Fibroblast of villous mesenchyme (primary cell): ENCODE measurements around the gene PDE4A. TPM values are rescaled to one million over a fixed set of nuclear protein-coding genes. Genes with fewer than 3 reads are reported as not detected.

ENCODE experiments used
- DNase-seq: peaks from one replicate; pipeline ENCODE4 v3.0.0-alpha.2; 2010; ENCODE audit warnings: low read depth
- H3K4me3 ChIP-seq: 2 replicates; pipeline ENCODE4 v1.5.1; 2011; ENCODE audit warnings: low read depth, mild to moderate bottlenecking, low read length
- CTCF ChIP-seq: IDR thresholded peaks from 2 replicates; pipeline ENCODE4 v1.5.1; 2012; ENCODE audit warnings: low read depth, mild to moderate bottlenecking, low read length; ENCODE audit not compliant: insufficient read depth
- total RNA-seq: library from RNA; depleted of rRNA; stranded (reverse); fragments of >200 nt; gene quantifications from 2 replicates; pipeline ENCODE4 v1.2.3, GENCODE V29; 2012

Gene PDE4A
- total RNA-seq, 1 donor = 3.9 TPM

- H3K4me3 ChIP-seq = no peak overlapping the region
- no peak for TF ChIP-seq CTCF
- no peak for DNase-seq
Observed at GRCh38 chr19:10486551-10486950, 66.2 kb downstream of the PDE4A start.

GRCh38 chr19:10491472-10492047, 71.2 kb downstream of the PDE4A start:
- TF ChIP-seq CTCF = no peak
- H3K4me3 ChIP-seq = no peak overlapping the region
- no peak for DNase-seq

- no peak overlapping the region for H3K4me3 ChIP-seq
- DNase-seq = no peak
- TF ChIP-seq CTCF = no peak
Observed at GRCh38 chr19:10497371-10497770, 77.0 kb downstream of the PDE4A start.

- TF ChIP-seq CTCF = no peak
- no peak for DNase-seq
Observed at GRCh38 chr19:10499550-10500246, 79.4 kb downstream of the PDE4A start.

GRCh38 chr19:10500247-10500592, 79.9 kb downstream of the PDE4A start:
- TF ChIP-seq CTCF = no peak
- no peak for DNase-seq
- H3K4me3 ChIP-seq = no peak overlapping the region

More at GRCh38 chr19:10499550-10500246, 79.4 kb downstream of the PDE4A start:
- H3K4me3 ChIP-seq = no peak overlapping the region

GRCh38 chr19:10501971-10502523, 81.7 kb downstream of the PDE4A start:
- TF ChIP-seq CTCF = no peak
- peak; percentile 42 for DNase-seq
- H3K4me3 ChIP-seq = peak overlapping the region; percentile 89

GRCh38 chr19:10502524-10503001, 82.2 kb downstream of the PDE4A start:
- H3K4me3 ChIP-seq = peak overlapping the region; percentile 89
- DNase-seq = peak; percentile 89
- TF ChIP-seq CTCF = no peak
